ENCODE measurements around the gene S100Z. TPM values are rescaled to one million over a fixed set of nuclear protein-coding genes. Genes with fewer than 3 reads are reported as not detected.
A peak's percentile ranks its signal among the peaks of the same experiment; 100 is the strongest.
"Not testable (repeated sequence)": the region's sequence is repeated elsewhere in the genome, so short reads cannot be mapped to it uniquely, and the experiment has no call there.

Gene S100Z
- total RNA-seq, 1 experiment from 2014 or later = not detected

DNA sequence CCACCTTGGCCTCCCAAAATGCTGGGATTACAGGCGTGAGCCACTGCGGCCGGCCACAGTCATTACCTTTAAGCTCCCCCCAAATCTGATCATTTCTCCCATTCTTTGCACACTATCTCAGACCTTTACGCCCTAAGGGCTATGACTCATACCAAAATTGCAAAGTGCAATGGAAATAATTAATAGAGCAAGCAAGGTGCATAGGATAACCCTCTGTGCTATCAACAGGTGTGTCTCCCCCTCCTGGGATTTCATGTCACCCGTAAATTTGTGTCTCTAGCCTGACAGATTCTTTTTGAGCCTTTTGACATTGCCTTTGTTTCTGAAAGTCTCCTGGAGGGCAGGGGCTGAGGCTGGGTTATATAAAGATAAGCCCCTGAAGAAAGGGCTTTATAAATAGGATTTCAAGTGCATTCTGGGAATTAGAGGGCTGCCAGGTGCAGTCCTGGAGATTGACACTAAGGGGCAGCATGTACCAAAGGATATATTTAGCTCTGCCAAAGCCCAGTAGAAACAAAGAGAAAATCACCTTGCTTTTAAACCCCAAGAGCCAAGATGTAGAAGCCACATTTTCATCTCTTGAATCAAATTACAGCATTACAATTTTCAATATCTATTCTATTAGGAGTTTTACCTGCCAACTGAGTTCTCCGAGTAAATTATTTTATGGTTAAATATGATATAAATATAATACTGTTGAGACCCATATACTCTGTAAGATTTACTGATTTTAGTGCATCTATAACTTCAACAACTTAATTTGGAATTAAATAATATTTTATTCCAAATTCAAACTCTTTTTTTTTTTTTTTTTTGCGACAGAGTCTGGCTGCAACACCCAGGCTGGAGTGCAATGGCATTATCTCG, 18.2 kb downstream of the S100Z start:
- peak; percentile 65 for DNase-seq (ENCODE audit: low read depth)

DNA sequence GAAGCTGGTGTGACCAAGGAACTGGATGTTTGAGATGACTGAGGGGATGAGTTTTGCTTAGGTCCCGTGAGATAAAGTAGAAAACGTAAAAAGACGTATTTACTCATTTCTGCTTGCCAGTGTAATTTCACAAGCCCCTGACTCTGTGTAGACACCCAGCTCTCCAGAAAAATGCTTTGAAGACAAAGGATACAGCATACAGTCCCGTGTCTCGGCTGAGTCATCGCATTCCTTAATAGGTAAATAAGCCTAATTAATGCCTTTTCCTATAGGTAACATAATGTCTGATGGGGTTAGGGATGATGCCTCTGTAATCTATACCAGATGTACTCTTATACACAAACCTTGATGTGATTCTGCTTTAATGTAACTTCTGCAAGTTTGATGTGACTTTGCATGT, 20.2 kb downstream of the S100Z start:
- DNase-seq (ENCODE audit: low read depth) = no peak

DNA sequence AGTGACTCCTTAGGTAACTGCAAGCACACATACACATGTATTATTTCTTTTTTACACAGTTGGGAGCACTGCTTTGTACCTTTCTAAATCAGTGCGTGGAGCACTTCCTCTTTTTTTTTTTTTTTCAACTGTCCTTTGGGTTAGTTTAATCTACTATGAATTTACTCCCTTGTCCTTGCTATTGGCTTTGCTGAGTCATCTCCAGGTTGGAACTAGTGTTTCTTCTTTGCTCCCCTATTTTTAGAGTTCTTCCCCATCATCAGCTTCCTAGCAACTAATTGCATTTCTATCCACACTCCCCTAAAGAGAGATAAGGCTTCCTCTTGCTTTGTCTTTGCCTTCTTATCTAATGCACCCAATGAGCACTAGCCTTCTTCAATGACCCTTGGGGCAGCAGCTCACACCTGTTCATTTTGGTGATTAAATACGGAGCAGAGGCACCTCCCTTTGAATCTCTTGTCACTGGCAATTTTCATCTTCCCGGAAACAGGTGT, 24.3 kb downstream of the S100Z start:
- DNase-seq (ENCODE audit: low read depth) = peak; percentile 27

DNA sequence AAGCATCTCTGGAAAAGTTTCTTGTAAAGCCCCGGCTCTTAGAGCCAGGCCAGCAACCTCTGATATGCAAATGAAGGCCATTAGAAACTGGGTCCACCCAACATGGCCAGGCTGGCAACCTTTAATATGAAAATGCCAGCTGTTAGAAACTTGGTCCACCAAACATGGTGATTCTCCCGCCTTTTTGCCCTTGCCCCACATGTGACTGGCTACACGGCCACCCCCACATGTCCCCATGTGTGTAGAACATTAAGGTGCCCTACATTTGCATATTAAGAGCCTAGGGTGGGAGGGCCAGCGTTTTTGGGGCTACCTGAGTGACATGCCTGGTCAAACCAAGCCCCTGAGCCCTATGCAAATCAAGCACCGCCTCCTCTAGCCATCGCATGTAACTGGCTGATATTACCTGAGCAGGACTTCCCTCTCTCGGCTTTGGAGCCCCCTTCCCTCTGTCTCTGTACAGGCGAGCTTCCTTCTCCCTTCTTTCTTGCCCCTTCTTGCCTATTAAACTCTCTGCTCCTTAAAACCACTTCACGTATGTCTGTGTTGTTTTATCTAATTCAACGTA, 39.0 kb downstream of the S100Z start:
- no peak for DNase-seq (ENCODE audit: low read depth)

GRCh38 chr5:76893294-76893693, 43.5 kb downstream of the S100Z start:
- no peak for DNase-seq (ENCODE audit: low read depth)

- no peak for DNase-seq (ENCODE audit: low read depth)
These were observed 46.4 kb downstream of the S100Z start for GRCh38 chr5:76896196-76896595.

DNA sequence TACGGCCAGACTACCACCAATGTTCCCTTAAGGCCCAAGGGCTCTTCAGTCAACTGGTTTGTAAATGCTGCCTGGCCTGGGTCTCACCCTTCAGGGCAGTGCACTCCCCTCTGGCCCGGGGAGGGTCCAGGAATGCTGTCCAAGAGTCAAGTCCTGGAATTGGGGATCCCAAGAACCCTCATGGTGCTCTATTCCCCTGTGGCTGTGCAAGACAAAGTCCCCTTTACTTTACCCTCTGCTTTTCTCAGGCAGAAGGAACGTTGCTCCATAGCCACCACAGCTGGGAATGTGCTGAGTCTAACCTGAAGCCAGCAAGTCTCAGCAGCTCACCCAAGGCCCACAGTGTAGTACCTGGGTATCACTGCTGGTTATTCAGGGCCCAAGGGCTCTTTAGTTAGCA, 51.7 kb downstream of the S100Z start:
- no peak for DNase-seq (ENCODE audit: low read depth)

DNA sequence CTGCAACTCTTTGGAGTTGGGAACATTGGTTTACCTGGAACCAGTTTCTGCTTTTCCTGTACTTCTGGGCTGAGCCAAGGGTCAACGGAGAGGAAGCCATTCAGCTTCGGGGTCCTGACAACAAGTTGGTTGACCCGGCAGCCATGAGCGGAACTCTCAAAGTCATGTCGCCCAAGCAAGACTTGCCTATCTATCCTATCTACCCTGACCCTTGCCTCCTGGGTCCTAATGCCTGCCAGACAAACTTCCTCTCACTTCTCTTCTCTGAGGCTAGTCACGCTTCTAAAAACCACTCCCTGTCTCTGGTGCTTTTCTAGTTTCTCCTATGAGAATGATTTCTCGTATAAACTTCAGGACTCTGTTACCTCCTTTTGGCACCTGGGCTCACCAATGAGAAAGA, 58.4 kb downstream of the S100Z start:
- no peak for DNase-seq (ENCODE audit: low read depth)

DNA sequence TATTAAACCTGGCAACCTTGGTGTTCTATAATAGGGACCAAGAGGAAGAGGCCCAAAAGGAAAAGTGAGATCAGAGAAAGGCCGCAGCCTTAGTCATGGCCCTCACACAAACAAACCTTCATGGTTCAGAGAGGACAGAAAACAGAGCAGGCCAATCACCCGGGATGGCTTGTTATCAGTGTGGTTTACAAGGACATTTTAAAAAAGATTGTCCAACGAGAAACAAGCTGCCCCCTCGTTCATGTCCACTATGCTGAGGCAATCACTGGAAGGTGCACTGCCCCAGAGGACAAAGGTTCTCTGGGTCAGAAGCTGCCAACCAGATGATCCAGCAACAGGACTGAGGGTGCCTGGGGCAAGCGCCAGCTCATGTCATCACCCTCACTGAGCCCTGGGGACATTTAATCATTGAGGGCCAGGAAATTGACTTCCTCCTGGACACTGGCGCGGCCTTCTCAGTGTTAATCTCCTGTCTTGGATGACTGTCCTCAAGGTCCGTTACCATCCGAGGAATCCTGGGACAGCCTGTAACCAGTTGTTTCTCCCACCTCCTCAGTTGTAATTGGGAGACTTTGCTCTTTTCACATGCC, 60.6 kb downstream of the S100Z start:
- DNase-seq (ENCODE audit: low read depth) = not testable (repeated sequence)

DNA sequence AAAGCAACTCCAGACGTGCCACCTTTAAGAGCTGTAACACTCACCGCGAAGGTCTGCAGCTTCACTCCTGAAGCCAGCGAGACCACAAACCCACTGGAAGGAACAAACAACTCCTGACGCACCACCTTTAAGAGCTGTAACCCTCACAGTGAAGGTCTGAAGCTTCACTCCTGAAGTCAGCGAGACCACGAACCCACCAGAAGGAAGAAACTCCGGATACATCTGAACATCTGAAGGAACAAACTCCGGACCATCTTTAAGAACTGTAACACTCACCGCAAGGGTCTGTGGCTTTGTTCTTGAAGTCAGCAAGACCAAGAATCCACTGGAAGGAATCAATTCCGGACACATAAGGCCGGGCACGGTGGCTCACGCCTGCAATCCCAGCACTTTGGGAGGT, 64.9 kb downstream of the S100Z start:
- DNase-seq (ENCODE audit: low read depth) = not testable (repeated sequence)

- no peak for DNase-seq (ENCODE audit: low read depth)
These were observed 68.7 kb downstream of the S100Z start for GRCh38 chr5:76918539-76918938.

GRCh38 chr5:76920491-76920890, 70.7 kb downstream of the S100Z start:
- no peak for DNase-seq (ENCODE audit: low read depth)

GRCh38 chr5:76926329-76927105, 76.7 kb downstream of the S100Z start:
- DNase-seq (ENCODE audit: low read depth) = no peak

- DNase-seq (ENCODE audit: low read depth) = no peak
These were observed 78.1 kb downstream of the S100Z start for GRCh38 chr5:76927961-76928360.

- no peak for DNase-seq (ENCODE audit: low read depth)
These were observed 80.3 kb downstream of the S100Z start for GRCh38 chr5:76930083-76930482.

GRCh38 chr5:76938177-76938576, 88.4 kb downstream of the S100Z start:
- DNase-seq (ENCODE audit: low read depth) = no peak

- no peak for DNase-seq (ENCODE audit: low read depth)
These were observed 91.2 kb downstream of the S100Z start for GRCh38 chr5:76941000-76941399.

GRCh38 chr5:76941442-76941841, 91.6 kb downstream of the S100Z start:
- DNase-seq (ENCODE audit: low read depth) = no peak

DNA sequence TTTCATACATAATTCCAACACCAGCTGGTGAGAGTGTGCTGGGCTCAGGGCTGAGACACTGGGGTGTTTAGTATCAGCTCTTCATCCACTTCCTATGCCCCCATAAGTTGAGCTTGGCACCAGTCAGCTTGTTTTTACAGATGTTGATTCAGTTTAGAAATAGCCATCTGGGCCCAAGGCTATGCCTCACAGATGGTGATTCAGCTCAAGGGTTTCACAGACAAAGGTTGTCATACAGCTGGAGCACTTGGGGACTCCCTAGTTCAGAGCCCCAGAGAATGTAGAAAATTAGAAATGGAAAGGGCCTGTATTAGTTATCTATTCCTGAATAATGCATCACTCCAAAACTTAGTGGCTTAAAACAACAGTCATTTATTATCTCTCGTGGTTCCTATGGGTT, 92.8 kb downstream of the S100Z start:
- DNase-seq (ENCODE audit: low read depth) = peak; percentile 70

GRCh38 chr5:76943006-76943405, 93.2 kb downstream of the S100Z start:
- DNase-seq (ENCODE audit: low read depth) = no peak

- no peak for DNase-seq (ENCODE audit: low read depth)
These were observed 94.8 kb downstream of the S100Z start for GRCh38 chr5:76944638-76945037.

DNA sequence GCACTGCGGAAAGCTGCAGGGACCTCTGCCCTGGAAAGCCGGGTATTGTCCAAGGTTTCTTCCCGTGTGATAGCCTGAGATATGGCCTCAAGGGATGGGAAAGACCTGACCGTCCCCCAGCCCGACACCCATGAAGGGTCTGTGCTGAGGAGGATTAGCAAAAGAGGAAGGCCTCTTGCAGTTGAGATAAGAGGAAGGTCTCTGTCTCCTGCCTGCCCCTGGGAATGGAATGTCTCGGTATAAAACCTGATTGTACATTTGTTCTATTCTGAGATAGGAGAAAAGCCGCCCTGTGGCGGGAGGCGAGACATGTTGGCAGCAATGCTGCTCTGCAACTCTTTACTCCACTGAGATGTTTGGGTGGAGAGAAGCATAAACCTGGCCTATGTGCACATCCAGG, 95.4 kb downstream of the S100Z start:
- DNase-seq (ENCODE audit: low read depth) = not testable (repeated sequence)
